Neural cell (in vitro differentiated cells): ENCODE data around the gene TMTC1. TPM values are rescaled to one million over a fixed set of nuclear protein-coding genes. Genes with fewer than 3 reads are reported as not detected.

ENCODE experiments used
- H2AFZ ChIP-seq: fragments of 200-600, 300-800 bp; sonication (generic), shearing (Covaris generic); 2 replicates; pipeline ENCODE4 v1.6.0; 2014; ENCODE audit warnings: low read depth, mild to moderate bottlenecking, antibody characterized with exemption, low read length, moderate library complexity
- H3F3A ChIP-seq: fragments of 200-600 bp; shearing (Covaris generic); 2 replicates; pipeline ENCODE4 v1.6.1; 2016; ENCODE audit warnings: mild to moderate bottlenecking, moderate library complexity, mixed read lengths, antibody characterized with exemption, low read length; ENCODE audit not compliant: insufficient read depth, poor library complexity, severe bottlenecking
- H3K27ac ChIP-seq: fragments of 200-600, 300-800 bp; sonication (generic), shearing (Covaris generic); 2 replicates; pipeline ENCODE4 v1.5.1; 2014; ENCODE audit warnings: mild to moderate bottlenecking, low read length, moderate library complexity
- H3K27me3 ChIP-seq: fragments of 300-800, 200-600 bp; sonication (generic), shearing (Covaris generic); 2 replicates; pipeline ENCODE4 v1.6.0; 2014; ENCODE audit warnings: mild to moderate bottlenecking, low read depth, low read length, moderate library complexity; ENCODE audit not compliant: insufficient read depth
- H3K36me3 ChIP-seq: fragments of 300-800, 200-600 bp; sonication (generic), shearing (Covaris generic); 2 replicates; pipeline ENCODE4 v1.5.1; 2014; ENCODE audit warnings: mild to moderate bottlenecking, antibody characterized with exemption, low read length, moderate library complexity; ENCODE audit not compliant: insufficient read depth
- H3K4me2 ChIP-seq: fragments of 300-800, 200-600 bp; sonication (generic), shearing (Covaris generic); 2 replicates; pipeline ENCODE4 v1.6.0; 2014; ENCODE audit warnings: mild to moderate bottlenecking, low read length
- H3K4me3 ChIP-seq: fragments of 300-800, 200-600 bp; sonication (generic), shearing (Covaris generic); 2 replicates; pipeline ENCODE4 v1.5.1; 2014; ENCODE audit warnings: mild to moderate bottlenecking, low read length, moderate library complexity
- H3K79me2 ChIP-seq: fragments of 200-600 bp; shearing (Covaris generic); replicated peaks from 2 replicates; pipeline ENCODE4 v1.6.0; 2014; ENCODE audit warnings: mild to moderate bottlenecking, low read length, moderate library complexity; ENCODE audit not compliant: insufficient read depth
- H3K9ac ChIP-seq: fragments of 300-800, 200-600 bp; sonication (generic), shearing (Covaris generic); 2 replicates; pipeline ENCODE4 v1.6.1; 2016; ENCODE audit warnings: mild to moderate bottlenecking, low read length, mixed read lengths
- H3K9me2 ChIP-seq: fragments of 200-600 bp; shearing (Covaris generic); 2 replicates; pipeline ENCODE4 v1.6.1; 2016; ENCODE audit warnings: mild to moderate bottlenecking, low read length, mixed read lengths; ENCODE audit not compliant: insufficient read depth
- H3K9me3 ChIP-seq: fragments of 200-600, 300-800 bp; sonication (generic), shearing (Covaris generic); 2 replicates; pipeline ENCODE4 v1.6.1; 2016; ENCODE audit warnings: mild to moderate bottlenecking, mixed run types, low read length, moderate library complexity, mixed read lengths
- H4K20me1 ChIP-seq: fragments of 200-600 bp; shearing (Covaris generic); 2 replicates; pipeline ENCODE4 v1.6.1; 2016; ENCODE audit warnings: mild to moderate bottlenecking, mixed run types; ENCODE audit not compliant: insufficient read depth
- EP300 ChIP-seq: fragments of 450-650 bp; conservative IDR thresholded peaks from 2 replicates; pipeline ENCODE4 v1.6.1; 2014; ENCODE audit warnings: antibody characterized with exemption, mild to moderate bottlenecking, moderate library complexity; ENCODE audit not compliant: poor library complexity, severe bottlenecking
- EZH2 ChIP-seq: fragments of 200-600, 300-800 bp; shearing (Covaris generic), sonication (generic); IDR thresholded peaks from 2 replicates; pipeline ENCODE4 v1.6.1; 2014; ENCODE audit warnings: antibody characterized with exemption, low read length, borderline replicate concordance, mild to moderate bottlenecking; ENCODE audit not compliant: insufficient read depth, poor library complexity, severe bottlenecking
- MXI1 ChIP-seq: fragments of 450-650 bp; conservative IDR thresholded peaks from 2 replicates; pipeline ENCODE4 v1.6.1; 2014; ENCODE audit warnings: antibody characterized with exemption, mild to moderate bottlenecking; ENCODE audit not compliant: poor library complexity, severe bottlenecking
- POLR2AphosphoS5 ChIP-seq: IDR thresholded peaks from 2 replicates; pipeline ENCODE4 v1.6.1; 2012
- RAD21 ChIP-seq: fragments of 450-650 bp; conservative IDR thresholded peaks from 2 replicates; pipeline ENCODE4 v1.6.1; 2014; ENCODE audit warnings: antibody characterized with exemption, mild to moderate bottlenecking, moderate library complexity
- SMC3 ChIP-seq: fragments of 450-650 bp; conservative IDR thresholded peaks from 2 replicates; pipeline ENCODE4 v1.6.1; 2014; ENCODE audit warnings: antibody characterized with exemption, mild to moderate bottlenecking, moderate library complexity; ENCODE audit not compliant: poor library complexity
- TAF1 ChIP-seq: IDR thresholded peaks from 2 replicates; pipeline ENCODE4 v1.6.1; 2012; ENCODE audit warnings: low read depth
- polyA plus RNA-seq: library from polyadenylated mRNA; depleted of rRNA; stranded (reverse); fragments of >200 nt; gene quantifications from 2 replicates; pipeline ENCODE4 v1.2.3, GENCODE V29; 2014
- TF ChIP-seq, protein P1 (sequence below): IDR thresholded peaks from 2 replicates; pipeline ENCODE4 v1.6.1; 2012; ENCODE audit warnings: borderline replicate concordance
- TF ChIP-seq, protein P2 (sequence below): fragments of 450-650 bp; IDR thresholded peaks from 2 replicates; pipeline ENCODE4 v1.5.1; 2014; ENCODE audit warnings: antibody characterized with exemption, mild to moderate bottlenecking, moderate library complexity; ENCODE audit not compliant: poor library complexity, severe bottlenecking

TMTC1 gene
- polyA plus RNA-seq, 1 donor from 2014 or later: 10.0 TPM

DNA sequence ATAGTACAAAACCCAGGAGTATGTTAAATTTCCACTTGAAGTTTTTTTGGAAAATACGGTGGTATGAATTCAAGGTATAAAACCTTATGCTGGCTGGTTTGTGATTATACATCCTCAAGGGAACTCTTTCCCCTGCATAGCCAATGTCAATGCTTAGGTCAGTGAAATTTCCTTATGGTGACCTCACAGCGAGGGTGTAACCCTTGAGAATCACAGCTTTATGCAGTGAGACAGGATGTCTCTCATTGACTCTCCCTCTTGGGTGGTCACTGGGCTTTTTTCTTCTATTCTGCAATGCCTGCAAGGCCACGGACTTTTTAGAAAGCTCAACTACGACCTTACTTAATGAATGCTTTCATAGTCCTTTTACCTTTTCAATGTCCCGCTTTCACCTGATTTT lies 64.4 kb downstream of the TMTC1 start:
- Histone ChIP-seq H3K79me2 (no peaks in the 10 kb centered on the region), H3K9me2 (no peaks in the 10 kb centered on the region), H3K9me3 (no peaks in the 10 kb centered on the region), H3K36me3 (no peaks in the 10 kb centered on the region), H3K27me3 (no peaks in the 10 kb centered on the region), H3K4me3 (no peak overlapping the region), H3K4me2 (no peak overlapping the region), H3K27ac (no peak overlapping the region), H3K9ac (no peak overlapping the region), H3F3A (no peaks in the 10 kb centered on the region), H2AFZ (no peak overlapping the region), H4K20me1 (no peaks in the 10 kb centered on the region)
- no peak for TF ChIP-seq EZH2
- no peak for TF ChIP-seq SMC3
- TF ChIP-seq EP300: no peak
- TF ChIP-seq RAD21: no peak
- no peak for TF ChIP-seq MXI1
- no peak for TF ChIP-seq TAF1
- TF ChIP-seq, protein P1, sequence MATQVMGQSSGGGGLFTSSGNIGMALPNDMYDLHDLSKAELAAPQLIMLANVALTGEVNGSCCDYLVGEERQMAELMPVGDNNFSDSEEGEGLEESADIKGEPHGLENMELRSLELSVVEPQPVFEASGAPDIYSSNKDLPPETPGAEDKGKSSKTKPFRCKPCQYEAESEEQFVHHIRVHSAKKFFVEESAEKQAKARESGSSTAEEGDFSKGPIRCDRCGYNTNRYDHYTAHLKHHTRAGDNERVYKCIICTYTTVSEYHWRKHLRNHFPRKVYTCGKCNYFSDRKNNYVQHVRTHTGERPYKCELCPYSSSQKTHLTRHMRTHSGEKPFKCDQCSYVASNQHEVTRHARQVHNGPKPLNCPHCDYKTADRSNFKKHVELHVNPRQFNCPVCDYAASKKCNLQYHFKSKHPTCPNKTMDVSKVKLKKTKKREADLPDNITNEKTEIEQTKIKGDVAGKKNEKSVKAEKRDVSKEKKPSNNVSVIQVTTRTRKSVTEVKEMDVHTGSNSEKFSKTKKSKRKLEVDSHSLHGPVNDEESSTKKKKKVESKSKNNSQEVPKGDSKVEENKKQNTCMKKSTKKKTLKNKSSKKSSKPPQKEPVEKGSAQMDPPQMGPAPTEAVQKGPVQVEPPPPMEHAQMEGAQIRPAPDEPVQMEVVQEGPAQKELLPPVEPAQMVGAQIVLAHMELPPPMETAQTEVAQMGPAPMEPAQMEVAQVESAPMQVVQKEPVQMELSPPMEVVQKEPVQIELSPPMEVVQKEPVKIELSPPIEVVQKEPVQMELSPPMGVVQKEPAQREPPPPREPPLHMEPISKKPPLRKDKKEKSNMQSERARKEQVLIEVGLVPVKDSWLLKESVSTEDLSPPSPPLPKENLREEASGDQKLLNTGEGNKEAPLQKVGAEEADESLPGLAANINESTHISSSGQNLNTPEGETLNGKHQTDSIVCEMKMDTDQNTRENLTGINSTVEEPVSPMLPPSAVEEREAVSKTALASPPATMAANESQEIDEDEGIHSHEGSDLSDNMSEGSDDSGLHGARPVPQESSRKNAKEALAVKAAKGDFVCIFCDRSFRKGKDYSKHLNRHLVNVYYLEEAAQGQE: no peak
- TF ChIP-seq, protein P2, sequence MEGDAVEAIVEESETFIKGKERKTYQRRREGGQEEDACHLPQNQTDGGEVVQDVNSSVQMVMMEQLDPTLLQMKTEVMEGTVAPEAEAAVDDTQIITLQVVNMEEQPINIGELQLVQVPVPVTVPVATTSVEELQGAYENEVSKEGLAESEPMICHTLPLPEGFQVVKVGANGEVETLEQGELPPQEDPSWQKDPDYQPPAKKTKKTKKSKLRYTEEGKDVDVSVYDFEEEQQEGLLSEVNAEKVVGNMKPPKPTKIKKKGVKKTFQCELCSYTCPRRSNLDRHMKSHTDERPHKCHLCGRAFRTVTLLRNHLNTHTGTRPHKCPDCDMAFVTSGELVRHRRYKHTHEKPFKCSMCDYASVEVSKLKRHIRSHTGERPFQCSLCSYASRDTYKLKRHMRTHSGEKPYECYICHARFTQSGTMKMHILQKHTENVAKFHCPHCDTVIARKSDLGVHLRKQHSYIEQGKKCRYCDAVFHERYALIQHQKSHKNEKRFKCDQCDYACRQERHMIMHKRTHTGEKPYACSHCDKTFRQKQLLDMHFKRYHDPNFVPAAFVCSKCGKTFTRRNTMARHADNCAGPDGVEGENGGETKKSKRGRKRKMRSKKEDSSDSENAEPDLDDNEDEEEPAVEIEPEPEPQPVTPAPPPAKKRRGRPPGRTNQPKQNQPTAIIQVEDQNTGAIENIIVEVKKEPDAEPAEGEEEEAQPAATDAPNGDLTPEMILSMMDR: no peak
- TF ChIP-seq POLR2AphosphoS5: no peak

DNA sequence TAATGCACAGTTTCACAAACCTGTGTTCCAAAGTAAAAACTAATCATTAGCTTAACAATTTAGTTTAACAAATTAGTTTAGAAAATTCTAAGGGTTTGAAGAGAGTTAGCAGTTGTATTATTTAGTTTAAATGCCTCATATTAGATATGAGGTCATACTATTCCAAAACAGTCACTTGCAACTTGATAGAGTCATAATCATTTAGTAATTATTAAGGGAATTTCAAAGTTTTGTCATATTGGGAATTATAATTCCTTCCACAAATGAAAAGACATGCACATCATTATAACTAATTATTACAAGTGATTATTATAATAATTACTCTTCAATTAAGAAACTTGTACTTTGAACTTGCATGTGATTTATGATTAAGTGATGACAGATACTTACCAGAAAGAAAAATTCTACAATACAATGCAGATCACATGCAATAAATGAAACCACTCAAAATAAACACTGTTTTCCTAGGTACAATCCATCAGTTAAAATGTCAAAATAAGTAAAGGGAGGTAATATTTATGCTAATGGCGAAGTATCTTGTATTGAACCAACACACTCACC lies 66.1 kb downstream of the TMTC1 start:
- TF ChIP-seq TAF1 (no peak), EZH2 (no peak), POLR2AphosphoS5 (no peak), RAD21 (no peak), EP300 (no peak), SMC3 (no peak), MXI1 (no peak)
- TF ChIP-seq, protein P1: no peak
- TF ChIP-seq, protein P2: no peak
- Histone ChIP-seq H3K4me3 (no peak overlapping the region), H3K79me2 (no peaks in the 10 kb centered on the region), H3K4me2 (no peak overlapping the region), H3K9me2 (no peaks in the 10 kb centered on the region), H3K9me3 (no peaks in the 10 kb centered on the region), H3F3A (no peaks in the 10 kb centered on the region), H3K27ac (no peak overlapping the region), H3K27me3 (no peaks in the 10 kb centered on the region), H4K20me1 (no peaks in the 10 kb centered on the region), H3K36me3 (no peaks in the 10 kb centered on the region), H3K9ac (no peak overlapping the region), H2AFZ (no peak overlapping the region)
